C4-2B (cell line): ENCODE measurements around the gene IGFALS.

Source experiments
- ZFX ChIP-seq: fragments of 450-650 bp; IDR thresholded peaks from 2 replicates; pipeline ENCODE4 v1.6.1; 2017
- TF ChIP-seq, protein P1 (sequence below): fragments of 450-650 bp; conservative IDR thresholded peaks from 2 replicates; pipeline ENCODE4 v1.5.1; 2017; ENCODE audit warnings: mild to moderate bottlenecking

DNA sequence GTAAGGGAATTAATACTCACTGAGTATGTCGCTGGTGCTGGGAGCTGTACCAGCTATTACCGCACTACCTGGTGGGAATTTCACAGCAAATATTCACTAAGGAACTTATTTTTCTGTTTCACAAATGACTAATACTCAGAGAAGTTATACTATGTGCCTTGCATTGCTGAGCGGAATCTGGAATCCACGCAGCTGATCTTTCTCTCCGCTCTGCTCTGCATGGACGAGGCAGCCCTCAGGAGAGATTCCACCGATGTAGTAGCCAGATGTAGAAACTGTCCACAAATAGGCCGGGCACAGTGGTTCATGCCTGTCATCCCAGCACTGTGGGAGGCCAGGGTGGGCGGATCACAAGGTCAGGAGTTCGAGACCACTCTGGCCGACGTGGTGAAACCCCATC, 39.3 kb downstream of the IGFALS start:
- TF ChIP-seq, protein P1, sequence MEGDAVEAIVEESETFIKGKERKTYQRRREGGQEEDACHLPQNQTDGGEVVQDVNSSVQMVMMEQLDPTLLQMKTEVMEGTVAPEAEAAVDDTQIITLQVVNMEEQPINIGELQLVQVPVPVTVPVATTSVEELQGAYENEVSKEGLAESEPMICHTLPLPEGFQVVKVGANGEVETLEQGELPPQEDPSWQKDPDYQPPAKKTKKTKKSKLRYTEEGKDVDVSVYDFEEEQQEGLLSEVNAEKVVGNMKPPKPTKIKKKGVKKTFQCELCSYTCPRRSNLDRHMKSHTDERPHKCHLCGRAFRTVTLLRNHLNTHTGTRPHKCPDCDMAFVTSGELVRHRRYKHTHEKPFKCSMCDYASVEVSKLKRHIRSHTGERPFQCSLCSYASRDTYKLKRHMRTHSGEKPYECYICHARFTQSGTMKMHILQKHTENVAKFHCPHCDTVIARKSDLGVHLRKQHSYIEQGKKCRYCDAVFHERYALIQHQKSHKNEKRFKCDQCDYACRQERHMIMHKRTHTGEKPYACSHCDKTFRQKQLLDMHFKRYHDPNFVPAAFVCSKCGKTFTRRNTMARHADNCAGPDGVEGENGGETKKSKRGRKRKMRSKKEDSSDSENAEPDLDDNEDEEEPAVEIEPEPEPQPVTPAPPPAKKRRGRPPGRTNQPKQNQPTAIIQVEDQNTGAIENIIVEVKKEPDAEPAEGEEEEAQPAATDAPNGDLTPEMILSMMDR = no peak
- TF ChIP-seq ZFX = no peak
